ENCODE results near the gene PDGFRB. TPM values are rescaled to one million over a fixed set of nuclear protein-coding genes. Genes with fewer than 3 reads are reported as not detected.

PDGFRB gene
- total and polyA plus RNA-seq, 10 of the 15 experiments (the other 5 are each of a cell fraction or from before 2014, with no cell fraction given) = 0.02 to 3.0 (median 1.0) TPM

- TF ChIP-seq, protein P1, sequence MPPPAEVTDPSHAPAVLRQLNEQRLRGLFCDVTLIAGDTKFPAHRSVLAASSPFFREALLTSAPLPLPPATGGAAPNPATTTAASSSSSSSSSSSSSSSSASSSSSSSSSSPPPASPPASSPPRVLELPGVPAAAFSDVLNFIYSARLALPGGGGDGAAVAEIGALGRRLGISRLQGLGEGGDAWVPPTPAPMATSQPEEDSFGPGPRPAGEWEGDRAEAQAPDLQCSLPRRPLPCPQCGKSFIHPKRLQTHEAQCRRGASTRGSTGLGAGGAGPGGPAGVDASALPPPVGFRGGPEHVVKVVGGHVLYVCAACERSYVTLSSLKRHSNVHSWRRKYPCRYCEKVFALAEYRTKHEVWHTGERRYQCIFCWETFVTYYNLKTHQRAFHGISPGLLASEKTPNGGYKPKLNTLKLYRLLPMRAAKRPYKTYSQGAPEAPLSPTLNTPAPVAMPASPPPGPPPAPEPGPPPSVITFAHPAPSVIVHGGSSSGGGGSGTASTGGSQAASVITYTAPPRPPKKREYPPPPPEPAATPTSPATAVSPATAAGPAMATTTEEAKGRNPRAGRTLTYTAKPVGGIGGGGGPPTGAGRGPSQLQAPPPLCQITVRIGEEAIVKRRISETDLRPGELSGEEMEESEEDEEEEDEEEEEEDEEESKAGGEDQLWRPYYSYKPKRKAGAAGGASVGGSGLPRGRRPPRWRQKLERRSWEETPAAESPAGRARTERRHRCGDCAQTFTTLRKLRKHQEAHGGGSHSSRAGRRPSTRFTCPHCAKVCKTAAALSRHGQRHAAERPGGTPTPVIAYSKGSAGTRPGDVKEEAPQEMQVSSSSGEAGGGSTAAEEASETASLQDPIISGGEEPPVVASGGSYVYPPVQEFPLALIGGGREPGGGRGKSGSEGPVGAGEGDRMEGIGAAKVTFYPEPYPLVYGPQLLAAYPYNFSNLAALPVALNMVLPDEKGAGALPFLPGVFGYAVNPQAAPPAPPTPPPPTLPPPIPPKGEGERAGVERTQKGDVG (CRISPR knock-in tag; IDR thresholded peaks at IDR 0.05) = no peak
- TF ChIP-seq PAX5 (IDR thresholded peaks at IDR 0.05; ENCODE audit: borderline replicate concordance, low read depth, low read length) (peak; percentile 82; the same call in 1 of the 2 replicates), HDAC6 (IDR thresholded peaks at IDR 0.05; ENCODE audit: unreplicated experiment) (no peak), NFYA (IDR thresholded peaks at IDR 0.05; ENCODE audit: borderline replicate concordance, low read depth, low read length) (no peak), RAD21 (IDR thresholded peaks at IDR 0.05; ENCODE audit: insufficient read depth, low read depth, low read length) (no peak), POLR2A (IDR thresholded peaks at IDR 0.05; ENCODE audit: low read depth, low read length) (peak; percentile 41; the same call in 1 of the 2 replicates), USF1 (IDR thresholded peaks at IDR 0.05; ENCODE audit: borderline replicate concordance, extremely low read length, insufficient read depth, low read depth, low read length) (no peak), RELA (IDR thresholded peaks at IDR 0.05; ENCODE audit: borderline replicate concordance, partially characterized antibody) (no peak), MTA2 (IDR thresholded peaks at IDR 0.05; ENCODE audit: low read depth) (peak; percentile 86), ZNF274 (IDR thresholded peaks at IDR 0.05; ENCODE audit: insufficient read depth, insufficient read length) (no peak), BCL11A (IDR thresholded peaks at IDR 0.05; ENCODE audit: low read depth, low read length) (peak; percentile 87; the same call in 1 of the 2 replicates), CEBPB (IDR thresholded peaks at IDR 0.05; ENCODE audit: borderline replicate concordance in 1 of 2, low read depth in 2 of 2, low read length in 2 of 2) (no peak), KLF5 (IDR thresholded peaks at IDR 0.05; ENCODE audit: partially characterized antibody) (no peak), ZZZ3 (IDR thresholded peaks at IDR 0.05; ENCODE audit: control insufficient read depth, insufficient read length, low read depth) (no peak), ZNF24 (IDR thresholded peaks at IDR 0.05) (no peak), BRCA1 (IDR thresholded peaks at IDR 0.05; ENCODE audit: low read depth, low read length) (no peak), RCOR1 (conservative IDR thresholded peaks at IDR 0.05; ENCODE audit: low read depth, low read length) (no peak), TBL1XR1 (IDR thresholded peaks at IDR 0.05; ENCODE audit: low read depth, low read length) (no peak)
- TF ChIP-seq, protein P2, sequence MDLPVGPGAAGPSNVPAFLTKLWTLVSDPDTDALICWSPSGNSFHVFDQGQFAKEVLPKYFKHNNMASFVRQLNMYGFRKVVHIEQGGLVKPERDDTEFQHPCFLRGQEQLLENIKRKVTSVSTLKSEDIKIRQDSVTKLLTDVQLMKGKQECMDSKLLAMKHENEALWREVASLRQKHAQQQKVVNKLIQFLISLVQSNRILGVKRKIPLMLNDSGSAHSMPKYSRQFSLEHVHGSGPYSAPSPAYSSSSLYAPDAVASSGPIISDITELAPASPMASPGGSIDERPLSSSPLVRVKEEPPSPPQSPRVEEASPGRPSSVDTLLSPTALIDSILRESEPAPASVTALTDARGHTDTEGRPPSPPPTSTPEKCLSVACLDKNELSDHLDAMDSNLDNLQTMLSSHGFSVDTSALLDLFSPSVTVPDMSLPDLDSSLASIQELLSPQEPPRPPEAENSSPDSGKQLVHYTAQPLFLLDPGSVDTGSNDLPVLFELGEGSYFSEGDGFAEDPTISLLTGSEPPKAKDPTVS (IDR thresholded peaks at IDR 0.05; ENCODE audit: low read depth, low read length) = no peak
- TF ChIP-seq, protein P3, sequence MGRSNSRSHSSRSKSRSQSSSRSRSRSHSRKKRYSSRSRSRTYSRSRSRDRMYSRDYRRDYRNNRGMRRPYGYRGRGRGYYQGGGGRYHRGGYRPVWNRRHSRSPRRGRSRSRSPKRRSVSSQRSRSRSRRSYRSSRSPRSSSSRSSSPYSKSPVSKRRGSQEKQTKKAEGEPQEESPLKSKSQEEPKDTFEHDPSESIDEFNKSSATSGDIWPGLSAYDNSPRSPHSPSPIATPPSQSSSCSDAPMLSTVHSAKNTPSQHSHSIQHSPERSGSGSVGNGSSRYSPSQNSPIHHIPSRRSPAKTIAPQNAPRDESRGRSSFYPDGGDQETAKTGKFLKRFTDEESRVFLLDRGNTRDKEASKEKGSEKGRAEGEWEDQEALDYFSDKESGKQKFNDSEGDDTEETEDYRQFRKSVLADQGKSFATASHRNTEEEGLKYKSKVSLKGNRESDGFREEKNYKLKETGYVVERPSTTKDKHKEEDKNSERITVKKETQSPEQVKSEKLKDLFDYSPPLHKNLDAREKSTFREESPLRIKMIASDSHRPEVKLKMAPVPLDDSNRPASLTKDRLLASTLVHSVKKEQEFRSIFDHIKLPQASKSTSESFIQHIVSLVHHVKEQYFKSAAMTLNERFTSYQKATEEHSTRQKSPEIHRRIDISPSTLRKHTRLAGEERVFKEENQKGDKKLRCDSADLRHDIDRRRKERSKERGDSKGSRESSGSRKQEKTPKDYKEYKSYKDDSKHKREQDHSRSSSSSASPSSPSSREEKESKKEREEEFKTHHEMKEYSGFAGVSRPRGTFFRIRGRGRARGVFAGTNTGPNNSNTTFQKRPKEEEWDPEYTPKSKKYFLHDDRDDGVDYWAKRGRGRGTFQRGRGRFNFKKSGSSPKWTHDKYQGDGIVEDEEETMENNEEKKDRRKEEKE (IDR thresholded peaks at IDR 0.05) = no peak
- TF ChIP-seq, protein P4, sequence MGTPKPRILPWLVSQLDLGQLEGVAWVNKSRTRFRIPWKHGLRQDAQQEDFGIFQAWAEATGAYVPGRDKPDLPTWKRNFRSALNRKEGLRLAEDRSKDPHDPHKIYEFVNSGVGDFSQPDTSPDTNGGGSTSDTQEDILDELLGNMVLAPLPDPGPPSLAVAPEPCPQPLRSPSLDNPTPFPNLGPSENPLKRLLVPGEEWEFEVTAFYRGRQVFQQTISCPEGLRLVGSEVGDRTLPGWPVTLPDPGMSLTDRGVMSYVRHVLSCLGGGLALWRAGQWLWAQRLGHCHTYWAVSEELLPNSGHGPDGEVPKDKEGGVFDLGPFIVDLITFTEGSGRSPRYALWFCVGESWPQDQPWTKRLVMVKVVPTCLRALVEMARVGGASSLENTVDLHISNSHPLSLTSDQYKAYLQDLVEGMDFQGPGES (IDR thresholded peaks at IDR 0.05) = no peak
Observed at GRCh38 chr5:150081541-150082283, 73.9 kb downstream of the PDGFRB start (continued).
